Neuronal stem cell (in vitro differentiated cells): ENCODE measurements around the gene EMC10.

Experiments used
- DNase-seq: peaks from one replicate; pipeline ENCODE4 v3.0.0-alpha.2; 2013; ENCODE audit warnings: low spot score
- H2AFZ ChIP-seq: one replicate; pipeline ENCODE4 v1.6.1; 2013; ENCODE audit warnings: mild to moderate bottlenecking, low read length, inconsistent platforms
- H2AK5ac ChIP-seq: 2 replicates; pipeline ENCODE4 v1.6.1; 2013; ENCODE audit warnings: low read depth, mild to moderate bottlenecking, inconsistent platforms, low read length, moderate library complexity, mixed read lengths
- H2BK120ac ChIP-seq: 2 replicates; pipeline ENCODE4 v1.6.1; 2013; ENCODE audit warnings: low read depth, mild to moderate bottlenecking, inconsistent platforms, low read length, moderate library complexity, mixed read lengths
- H2BK12ac ChIP-seq: one replicate; pipeline ENCODE4 v1.6.1; 2013; ENCODE audit warnings: low read length, inconsistent platforms
- H2BK15ac ChIP-seq: 2 replicates; pipeline ENCODE4 v1.6.1; 2013; ENCODE audit warnings: mild to moderate bottlenecking, low read length, inconsistent platforms, mixed read lengths
- H2BK5ac ChIP-seq: one replicate; pipeline ENCODE4 v1.6.1; 2013; ENCODE audit warnings: inconsistent platforms, mild to moderate bottlenecking, low read length, moderate library complexity
- H3K14ac ChIP-seq: one replicate; pipeline ENCODE4 v1.6.1; 2013; ENCODE audit warnings: low read length, inconsistent platforms
- H3K18ac ChIP-seq: 2 replicates; pipeline ENCODE4 v1.6.1; 2013; ENCODE audit warnings: low read length, inconsistent platforms
- H3K23ac ChIP-seq: 2 replicates; pipeline ENCODE4 v1.6.1; 2013; ENCODE audit warnings: low read depth, mild to moderate bottlenecking, mixed read lengths, low read length, inconsistent platforms; ENCODE audit not compliant: poor library complexity
- H3K27ac ChIP-seq: replicated peaks from 3 replicates; pipeline ENCODE4 v1.5.1; 2013; ENCODE audit warnings: low read length, inconsistent platforms
- H3K27me3 ChIP-seq, 3 experiments: 2 replicates each; pipeline ENCODE4 v1.6.1; 2013; ENCODE audit warnings: low read length in 3 of 3, mild to moderate bottlenecking in 2 of 3, inconsistent platforms in 1 of 3, low read depth in 1 of 3, mixed read lengths in 1 of 3, moderate library complexity in 1 of 3; ENCODE audit not compliant: control insufficient read depth in 3 of 3, insufficient read depth in 3 of 3
- H3K36me3 ChIP-seq, 2 donors: replicated peaks in 1 of 2; 2 replicates each; pipeline ENCODE4 v1.6.1; 2013; ENCODE audit warnings: low read length in 2 of 2; ENCODE audit not compliant: control insufficient read depth in 2 of 2, insufficient read depth in 2 of 2
- H3K4ac ChIP-seq: 2 replicates; pipeline ENCODE4 v1.6.1; 2013; ENCODE audit warnings: inconsistent platforms, mild to moderate bottlenecking, low read length, moderate library complexity
- H3K4me1 ChIP-seq, 2 donors: 1 replicate in 1 of 2; 2 replicates in 1 of 2; pipeline ENCODE4 v1.6.1; 2013; ENCODE audit warnings: low read length in 2 of 2, low read depth in 1 of 2; ENCODE audit not compliant: control insufficient read depth in 2 of 2, insufficient read depth in 1 of 2
- H3K4me2 ChIP-seq: one replicate; pipeline ENCODE4 v1.6.1; 2013; ENCODE audit warnings: mild to moderate bottlenecking, low read length, inconsistent platforms; ENCODE audit not compliant: insufficient read depth, poor library complexity, severe bottlenecking
- H3K4me3 ChIP-seq, 2 donors: 2 replicates each; pipeline ENCODE4 v1.5.1; 2013; ENCODE audit warnings: low read length in 2 of 2, mild to moderate bottlenecking in 2 of 2, inconsistent platforms in 1 of 2, moderate library complexity in 1 of 2
- H3K79me1 ChIP-seq: one replicate; pipeline ENCODE4 v1.6.1; 2013; ENCODE audit warnings: low read depth, mild to moderate bottlenecking, inconsistent platforms, low read length, moderate library complexity
- H3K9ac ChIP-seq: one replicate; pipeline ENCODE4 v1.6.1; 2013; ENCODE audit warnings: mild to moderate bottlenecking, low read depth, low read length, inconsistent platforms; ENCODE audit not compliant: poor library complexity
- H3K9me3 ChIP-seq, 2 donors: replicated peaks in 1 of 2; 2 replicates each; pipeline versions ENCODE3 to v1.6.1; 2013; ENCODE audit warnings: low read length in 2 of 2, mild to moderate bottlenecking in 2 of 2, inconsistent platforms in 1 of 2, low read depth in 1 of 2, mixed read lengths in 1 of 2, moderate library complexity in 1 of 2; ENCODE audit not compliant: control insufficient read depth in 2 of 2, insufficient read depth in 1 of 2
- H4K8ac ChIP-seq: one replicate; pipeline ENCODE4 v1.6.1; 2013; ENCODE audit warnings: low read depth, mild to moderate bottlenecking, inconsistent platforms, low read length, moderate library complexity
- H4K91ac ChIP-seq: one replicate; pipeline ENCODE4 v1.6.1; 2013; ENCODE audit warnings: low read length, low read depth, mild to moderate bottlenecking, inconsistent platforms; ENCODE audit not compliant: poor library complexity
- WGBS, 2 donors: extraction: QIAGEN DNeasy Blood & Tissue Kit; methylation state at CpG; one replicate each; pipeline ENCODE4 v1.1.7; 2013; ENCODE audit warnings: missing lambda C conversion rate in 2 of 2, mixed read lengths in 1 of 2; ENCODE audit not compliant: insufficient read length in 2 of 2, insufficient replicate concordance in 1 of 2; ENCODE audit errors: extremely low coverage in 2 of 2; 5-methylcytosine and 5-hydroxymethylcytosine counted together

EMC10 gene

GRCh38 chr19:50537769-50538230, 61.5 kb downstream of the EMC10 start:
- no peak overlapping the region for H2AK5ac ChIP-seq
- H3K4me2 ChIP-seq: no peak overlapping the region
- peaks cover 24% of the 10 kb centered on the region for H3K79me1 ChIP-seq
- no peak overlapping the region for H3K4ac ChIP-seq
- H3K23ac ChIP-seq: no peak overlapping the region
- no peak overlapping the region for H3K18ac ChIP-seq
- peak; percentile 78 for DNase-seq
- H3K4me3 ChIP-seq: no peak overlapping the region
- H3K27me3 ChIP-seq: peaks cover 0 to 1% (median 0%) of the 10 kb centered on the region in 3 experiments
- no peak overlapping the region for H3K14ac ChIP-seq
- H3K4me1 ChIP-seq: no peaks in the 10 kb centered on the region
- H3K27ac ChIP-seq: no peak overlapping the region
- no peak overlapping the region for H4K8ac ChIP-seq
- H2BK15ac ChIP-seq: no peak overlapping the region
- H4K91ac ChIP-seq: no peak overlapping the region
- no peak overlapping the region for H2AFZ ChIP-seq
- peaks cover 7 to 18% of the 10 kb centered on the region in 2 donors for H3K9me3 ChIP-seq
- H3K36me3 ChIP-seq: peaks cover 24 to 74% of the 10 kb centered on the region in 2 donors
- no peak overlapping the region for H3K9ac ChIP-seq
- WGBS, 2 donors: no CpG with 5 or more reads among the region's 15 CpGs
- no peak overlapping the region for H2BK5ac ChIP-seq
- H2BK120ac ChIP-seq: no peak overlapping the region
- no peak overlapping the region for H2BK12ac ChIP-seq
